HEK293 (cell line): Measurements from ENCODE around the gene HES5.

ENCODE experiments used
- CTCF ChIA-PET: fragments of 350-600 bp; formaldehyde crosslinking; extraction: SDS; loops from one replicate; lab custom pipeline; 2021; ENCODE audit warnings: antibody characterized with exemption; lab: Yijun Ruan, JAX
- POLR2A ChIA-PET: fragments of 300-600 bp; formaldehyde crosslinking; extraction: SDS; loops from one replicate; lab custom pipeline; 2020; ENCODE audit warnings: antibody characterized with exemption, inconsistent platforms; lab: Yijun Ruan, JAX
- H3K27ac ChIP-seq: fragments of 200-500 bp; sonication (Bioruptor generic); 2 replicates; pipeline ENCODE4 v1.5.1; 2014; ENCODE audit warnings: low read depth, low read length, control low read depth, inconsistent platforms; ENCODE audit errors: extremely low read depth
- H3K36me3 ChIP-seq, 2 experiments: fragments of 200-500 bp in 1 of 2; sonication (Bioruptor generic) in 1 of 2; 1 replicate in 1 of 2; 2 replicates in 1 of 2; pipeline ENCODE4 v1.5.1; 2014 to 2017; ENCODE audit warnings: inconsistent platforms in 2 of 2, low read length in 2 of 2; ENCODE audit not compliant: control insufficient read depth in 2 of 2, insufficient read depth in 1 of 2
- H3K4me1 ChIP-seq: fragments of 200-500 bp; sonication (Bioruptor generic); 2 replicates; pipeline ENCODE4 v1.5.1; 2014; ENCODE audit warnings: mild to moderate bottlenecking, low read length, inconsistent platforms; ENCODE audit not compliant: control insufficient read depth, insufficient read depth
- H3K4me3 ChIP-seq: 2 replicates; pipeline ENCODE4 v1.5.1; 2011; ENCODE audit warnings: low read depth, mild to moderate bottlenecking, control low read depth, low read length, moderate library complexity
- H3K9me3 ChIP-seq: fragments of 200-500 bp; sonication (Bioruptor generic); 2 replicates; pipeline ENCODE4 v1.5.1; 2014; ENCODE audit warnings: low read depth, low read length, inconsistent platforms; ENCODE audit not compliant: control insufficient read depth, insufficient read depth
- EGR2 ChIP-seq: fragments of 450-650 bp; formaldehyde crosslinking; IDR thresholded peaks from 2 replicates; pipeline ENCODE4 v1.5.1; 2016; ENCODE audit warnings: low read depth, missing biosample characterization, missing genetic modification characterization
- GLIS1 ChIP-seq: fragments of 450-650 bp; formaldehyde crosslinking; IDR thresholded peaks from 2 replicates; pipeline ENCODE4 v1.5.1; 2016; ENCODE audit warnings: missing biosample characterization, missing genetic modification characterization
- HOXC10 ChIP-seq: sonication (generic); formaldehyde crosslinking; IDR thresholded peaks from 2 replicates; pipeline ENCODE4 v1.8.1; 2023; ENCODE audit warnings: mild to moderate bottlenecking, missing genetic modification reagents
- KLF1 ChIP-seq: fragments of 450-650 bp; formaldehyde crosslinking; IDR thresholded peaks from 2 replicates; pipeline ENCODE4 v1.5.1; 2016; ENCODE audit warnings: missing biosample characterization, missing genetic modification characterization
- KLF10 ChIP-seq: fragments of 450-650 bp; IDR thresholded peaks from 2 replicates; pipeline ENCODE4 v1.5.1; 2018; ENCODE audit warnings: missing biosample characterization, mild to moderate bottlenecking, missing genetic modification characterization
- KLF7 ChIP-seq: fragments of 450-650 bp; formaldehyde crosslinking; IDR thresholded peaks from 2 replicates; pipeline ENCODE4 v1.5.1; 2016; ENCODE audit warnings: missing biosample characterization, missing genetic modification characterization, borderline replicate concordance
- KLF8 ChIP-seq: fragments of 450-650 bp; formaldehyde crosslinking; IDR thresholded peaks from 2 replicates; pipeline ENCODE4 v1.5.1; 2016; ENCODE audit warnings: missing biosample characterization, missing genetic modification characterization
- KLF9 ChIP-seq: fragments of 450-650 bp; formaldehyde crosslinking; IDR thresholded peaks from 2 replicates; pipeline ENCODE4 v1.5.1; 2016; ENCODE audit warnings: missing biosample characterization, missing genetic modification characterization, low read depth
- SCRT1 ChIP-seq: fragments of 450-650 bp; formaldehyde crosslinking; IDR thresholded peaks from 2 replicates; pipeline ENCODE4 v1.5.1; 2016; ENCODE audit warnings: missing biosample characterization, missing genetic modification characterization, borderline replicate concordance
- TCF7L2 ChIP-seq: IDR thresholded peaks from 2 replicates; pipeline ENCODE4 v1.6.1; 2011; ENCODE audit warnings: low read depth, mild to moderate bottlenecking, inconsistent platforms, low read length, moderate library complexity, borderline replicate concordance
- ZFHX2 ChIP-seq: fragments of 450-650 bp; formaldehyde crosslinking; conservative IDR thresholded peaks from 2 replicates; pipeline ENCODE4 v1.5.1; 2016; ENCODE audit warnings: missing biosample characterization, missing genetic modification characterization
- ZFP41 ChIP-seq: fragments of 450-650 bp; formaldehyde crosslinking; IDR thresholded peaks from 2 replicates; pipeline ENCODE4 v1.5.1; 2016; ENCODE audit warnings: missing biosample characterization, missing genetic modification characterization, borderline replicate concordance
- ZIC2 ChIP-seq: fragments of 450-650 bp; formaldehyde crosslinking; IDR thresholded peaks from 2 replicates; pipeline ENCODE4 v1.5.1; 2016; ENCODE audit warnings: missing biosample characterization, missing genetic modification characterization
- ZNF114 ChIP-seq: fragments of 450-650 bp; formaldehyde crosslinking; IDR thresholded peaks from 2 replicates; pipeline ENCODE4 v1.5.0; 2017; ENCODE audit warnings: missing biosample characterization, missing genetic modification characterization
- ZNF133 ChIP-seq: fragments of 450-650 bp; formaldehyde crosslinking; IDR thresholded peaks from 2 replicates; pipeline ENCODE4 v1.5.1; 2016; ENCODE audit warnings: missing biosample characterization, missing genetic modification characterization
- ZNF140 ChIP-seq: fragments of 450-650 bp; formaldehyde crosslinking; IDR thresholded peaks from 2 replicates; pipeline ENCODE4 v1.5.1; 2016; ENCODE audit warnings: missing biosample characterization, missing genetic modification characterization
- ZNF202 ChIP-seq: fragments of 450-650 bp; formaldehyde crosslinking; IDR thresholded peaks from 2 replicates; pipeline ENCODE4 v1.5.1; 2016; ENCODE audit warnings: missing biosample characterization, missing genetic modification characterization, borderline replicate concordance
- ZNF426 ChIP-seq: fragments of 450-650 bp; formaldehyde crosslinking; IDR thresholded peaks from 2 replicates; pipeline ENCODE4 v1.5.1; 2017; ENCODE audit warnings: missing biosample characterization, missing genetic modification characterization, mild to moderate bottlenecking, inconsistent platforms, moderate library complexity
- ZNF837 ChIP-seq: fragments of 450-650 bp; formaldehyde crosslinking; IDR thresholded peaks from 2 replicates; pipeline ENCODE4 v1.5.1; 2016; ENCODE audit warnings: missing biosample characterization, missing genetic modification characterization
- TF ChIP-seq, protein P1 (sequence below): fragments of 450-650 bp; formaldehyde crosslinking; IDR thresholded peaks from 2 replicates; pipeline ENCODE4 v1.5.1; 2016; ENCODE audit warnings: missing biosample characterization, missing genetic modification characterization
- TF ChIP-seq, protein P2 (sequence below): fragments of 450-650 bp; formaldehyde crosslinking; IDR thresholded peaks from 2 replicates; pipeline ENCODE4 v1.5.1; 2016; ENCODE audit warnings: missing biosample characterization, missing genetic modification characterization, low read depth

Gene HES5

DNA sequence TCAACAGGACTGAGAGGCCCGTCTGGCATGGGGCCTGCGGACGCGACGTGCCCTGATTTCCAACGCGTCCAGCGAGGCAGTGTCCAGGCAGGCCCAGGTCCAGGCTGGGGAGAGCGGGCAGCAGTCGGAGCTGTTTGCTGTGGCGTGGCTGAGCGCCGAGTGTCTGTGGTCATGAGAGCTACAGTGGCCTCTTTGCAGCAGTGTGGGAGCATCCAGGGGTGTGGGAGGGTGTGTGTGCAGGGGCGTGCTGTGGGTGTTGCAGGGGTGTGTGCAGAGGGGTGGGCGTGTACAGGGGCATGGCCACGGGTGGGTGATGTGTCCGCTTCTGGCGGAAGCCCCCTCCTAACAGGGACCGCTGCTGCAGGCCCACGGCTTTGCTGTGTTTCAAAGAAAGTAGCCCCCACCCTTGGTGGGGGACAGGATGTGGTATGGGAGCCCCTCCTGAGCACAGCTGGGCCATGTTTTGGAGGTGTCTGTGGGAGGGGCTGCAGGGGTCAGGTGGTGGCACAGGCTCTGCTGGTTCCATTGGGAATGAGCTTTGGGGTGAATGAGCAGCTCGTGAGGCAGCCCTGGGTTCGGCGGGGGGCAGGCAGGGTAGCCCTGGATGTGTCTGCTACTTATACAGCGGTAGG, 36.3 kb downstream of the HES5 start:
- Histone ChIP-seq H3K36me3 (no peaks in the 10 kb centered on the region), H3K27ac (no peak overlapping the region), H3K4me1 (no peaks in the 10 kb centered on the region; the same call in 1 of the 2 replicates), H3K9me3 (no peaks in the 10 kb centered on the region), H3K4me3 (no peak overlapping the region)
- peak; percentile 97 for TF ChIP-seq EGR2 (tag by site-specific recombination)
- peak; percentile 6; the same call in 1 of the 2 replicates for TF ChIP-seq KLF8 (tag by site-specific recombination)
- TF ChIP-seq, protein P1, sequence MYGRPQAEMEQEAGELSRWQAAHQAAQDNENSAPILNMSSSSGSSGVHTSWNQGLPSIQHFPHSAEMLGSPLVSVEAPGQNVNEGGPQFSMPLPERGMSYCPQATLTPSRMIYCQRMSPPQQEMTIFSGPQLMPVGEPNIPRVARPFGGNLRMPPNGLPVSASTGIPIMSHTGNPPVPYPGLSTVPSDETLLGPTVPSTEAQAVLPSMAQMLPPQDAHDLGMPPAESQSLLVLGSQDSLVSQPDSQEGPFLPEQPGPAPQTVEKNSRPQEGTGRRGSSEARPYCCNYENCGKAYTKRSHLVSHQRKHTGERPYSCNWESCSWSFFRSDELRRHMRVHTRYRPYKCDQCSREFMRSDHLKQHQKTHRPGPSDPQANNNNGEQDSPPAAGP (tag by site-specific recombination) = peak; percentile 86
- TF ChIP-seq KLF9 (tag by site-specific recombination) = peak; percentile 34; the same call in 1 of the 2 replicates
- peak; percentile 92 for TF ChIP-seq KLF10 (tag by site-specific recombination)
- peak; percentile 98 for TF ChIP-seq ZFHX2 (tag by site-specific recombination)
- TF ChIP-seq KLF1 (tag by site-specific recombination) = peak; percentile 100
- no peak for TF ChIP-seq KLF7
- no peak for TF ChIP-seq ZNF837 (tag by site-specific recombination)
- POLR2A ChIA-PET = interaction anchor here (2.1 kb wide), 1 partner anchor 31 kb away, joined by 6 read pairs; no protein-coding TSS in a partner anchor
- CTCF ChIA-PET = interaction anchor here (0.7 kb wide), 1 partner anchor 300 kb away, joined by 3 read pairs; no protein-coding TSS in a partner anchor

DNA sequence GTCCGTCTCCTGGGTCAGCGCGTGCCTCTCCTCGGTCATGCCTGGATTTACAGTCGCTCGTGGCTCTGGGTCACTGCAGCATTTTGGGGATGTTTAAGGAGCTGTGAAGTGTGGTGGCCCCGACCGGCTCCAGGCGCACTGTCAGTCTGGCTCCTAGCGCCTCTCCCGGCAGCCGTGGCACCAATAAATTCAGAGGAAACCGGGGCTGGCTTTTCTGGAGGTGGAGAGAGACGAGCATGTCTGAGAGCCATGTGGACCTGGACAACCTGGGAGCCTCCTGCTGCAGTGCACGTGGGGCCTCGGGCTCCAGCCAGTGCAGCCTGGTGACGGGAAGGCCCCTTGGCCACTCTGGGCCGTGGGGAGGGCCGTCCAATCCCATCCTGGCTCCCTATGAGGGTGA, 36.8 kb downstream of the HES5 start:
- POLR2A ChIA-PET = no interaction called here
- CTCF ChIA-PET = no interaction called here

DNA sequence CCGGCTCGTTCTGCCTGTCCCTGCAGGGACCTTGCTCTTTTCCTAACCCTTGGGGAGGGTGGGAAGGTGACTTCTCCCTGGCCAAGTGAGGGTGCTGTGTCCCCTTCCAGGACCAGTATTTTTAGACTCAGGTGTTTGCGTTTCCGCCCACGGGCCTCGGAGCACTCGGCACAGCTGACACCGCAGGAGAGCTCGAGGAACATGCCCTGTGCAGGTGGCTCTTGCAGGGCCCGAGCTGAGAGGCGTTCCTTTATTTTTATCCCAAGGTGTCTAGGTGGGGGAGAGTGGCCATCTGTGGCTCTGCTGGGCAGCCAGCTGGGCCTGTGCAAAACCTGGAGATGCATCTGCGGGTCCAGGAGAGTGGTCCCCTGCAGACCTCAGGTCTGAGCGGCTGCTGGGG, 38.0 kb downstream of the HES5 start:
- TF ChIP-seq ZIC2 (tag by site-specific recombination) (peak; percentile 12; the same call in 1 of the 2 replicates), ZFP41 (tag by site-specific recombination) (no peak), GLIS1 (tag by site-specific recombination) (peak; percentile 64; the same call in 1 of the 2 replicates)
- TF ChIP-seq, all 188 proteins: peak for 2
- Histone ChIP-seq H3K4me1 (no peaks in the 10 kb centered on the region; the same call in 1 of the 2 replicates), H3K27ac (no peak overlapping the region), H3K4me3 (no peak overlapping the region), H3K36me3 (no peaks in the 10 kb centered on the region), H3K9me3 (no peaks in the 10 kb centered on the region)
- POLR2A ChIA-PET = no interaction called here
- CTCF ChIA-PET = no interaction called here

More for the DNA sequence above, 36.8 kb downstream of the HES5 start:
- Histone ChIP-seq H3K4me3 (no peak overlapping the region), H3K4me1 (no peaks in the 10 kb centered on the region; the same call in 1 of the 2 replicates), H3K36me3 (no peaks in the 10 kb centered on the region), H3K9me3 (no peaks in the 10 kb centered on the region), H3K27ac (no peak overlapping the region)
- TF ChIP-seq ZNF133 (tag by site-specific recombination) = no peak
- TF ChIP-seq ZNF202 = no peak
- TF ChIP-seq TCF7L2 = no peak
- no peak for TF ChIP-seq ZNF140 (tag by site-specific recombination)
- TF ChIP-seq SCRT1 = no peak
- no peak for TF ChIP-seq ZNF114
- no peak for TF ChIP-seq HOXC10 (CRISPR knock-in tag)
- TF ChIP-seq, protein P2, sequence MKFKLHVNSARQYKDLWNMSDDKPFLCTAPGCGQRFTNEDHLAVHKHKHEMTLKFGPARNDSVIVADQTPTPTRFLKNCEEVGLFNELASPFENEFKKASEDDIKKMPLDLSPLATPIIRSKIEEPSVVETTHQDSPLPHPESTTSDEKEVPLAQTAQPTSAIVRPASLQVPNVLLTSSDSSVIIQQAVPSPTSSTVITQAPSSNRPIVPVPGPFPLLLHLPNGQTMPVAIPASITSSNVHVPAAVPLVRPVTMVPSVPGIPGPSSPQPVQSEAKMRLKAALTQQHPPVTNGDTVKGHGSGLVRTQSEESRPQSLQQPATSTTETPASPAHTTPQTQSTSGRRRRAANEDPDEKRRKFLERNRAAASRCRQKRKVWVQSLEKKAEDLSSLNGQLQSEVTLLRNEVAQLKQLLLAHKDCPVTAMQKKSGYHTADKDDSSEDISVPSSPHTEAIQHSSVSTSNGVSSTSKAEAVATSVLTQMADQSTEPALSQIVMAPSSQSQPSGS (tag by site-specific recombination) = no peak
- no peak for TF ChIP-seq ZNF426 (tag by site-specific recombination)
